ENCODE measurements around the gene STAT3. TPM values are rescaled to one million over a fixed set of nuclear protein-coding genes. Genes with fewer than 3 reads are reported as not detected.

Gene STAT3
- total and polyA plus RNA-seq, 9 of the 15 experiments (the other 6 are each of a cell fraction or from before 2014, with no cell fraction given) = 90.0 to 179 (median 114) TPM

DNA sequence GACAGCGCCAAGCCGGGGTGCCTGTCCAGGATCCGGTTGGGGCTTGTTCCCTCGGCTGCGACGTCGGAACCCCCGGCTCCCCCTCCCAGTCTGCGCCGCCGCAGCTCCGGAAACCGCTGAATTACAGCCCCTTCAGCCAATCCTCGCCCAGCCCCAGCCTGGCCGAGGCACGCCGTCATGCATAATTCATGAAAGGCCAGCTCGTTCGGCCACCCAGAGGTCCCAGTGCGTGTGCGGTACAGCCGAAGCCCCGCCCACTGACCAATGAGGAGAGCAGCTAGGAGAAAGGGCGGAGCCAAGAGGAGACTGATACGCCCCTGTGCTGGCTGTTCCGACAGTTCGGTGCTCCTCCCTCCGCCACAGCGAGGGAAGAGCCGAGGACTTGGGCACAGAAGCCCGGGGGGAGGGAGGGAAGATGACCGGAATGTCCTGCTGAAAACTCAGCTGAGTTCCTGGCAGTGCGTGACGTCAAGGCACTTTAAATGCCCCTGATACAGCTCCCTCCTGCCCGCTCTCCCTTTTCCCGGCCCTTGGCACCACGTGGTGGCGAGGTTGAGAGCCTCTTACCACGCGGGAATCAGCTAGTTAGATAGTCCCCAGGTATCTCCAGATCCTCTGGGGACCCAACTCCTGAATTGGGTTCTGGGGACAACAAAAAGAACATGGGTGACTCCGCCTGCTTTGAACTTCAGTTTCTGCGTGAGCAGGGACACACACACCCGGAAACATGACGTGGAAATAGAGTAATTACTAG is at the start of gene STAT3 (continued):
- TF ChIP-seq, protein P1, sequence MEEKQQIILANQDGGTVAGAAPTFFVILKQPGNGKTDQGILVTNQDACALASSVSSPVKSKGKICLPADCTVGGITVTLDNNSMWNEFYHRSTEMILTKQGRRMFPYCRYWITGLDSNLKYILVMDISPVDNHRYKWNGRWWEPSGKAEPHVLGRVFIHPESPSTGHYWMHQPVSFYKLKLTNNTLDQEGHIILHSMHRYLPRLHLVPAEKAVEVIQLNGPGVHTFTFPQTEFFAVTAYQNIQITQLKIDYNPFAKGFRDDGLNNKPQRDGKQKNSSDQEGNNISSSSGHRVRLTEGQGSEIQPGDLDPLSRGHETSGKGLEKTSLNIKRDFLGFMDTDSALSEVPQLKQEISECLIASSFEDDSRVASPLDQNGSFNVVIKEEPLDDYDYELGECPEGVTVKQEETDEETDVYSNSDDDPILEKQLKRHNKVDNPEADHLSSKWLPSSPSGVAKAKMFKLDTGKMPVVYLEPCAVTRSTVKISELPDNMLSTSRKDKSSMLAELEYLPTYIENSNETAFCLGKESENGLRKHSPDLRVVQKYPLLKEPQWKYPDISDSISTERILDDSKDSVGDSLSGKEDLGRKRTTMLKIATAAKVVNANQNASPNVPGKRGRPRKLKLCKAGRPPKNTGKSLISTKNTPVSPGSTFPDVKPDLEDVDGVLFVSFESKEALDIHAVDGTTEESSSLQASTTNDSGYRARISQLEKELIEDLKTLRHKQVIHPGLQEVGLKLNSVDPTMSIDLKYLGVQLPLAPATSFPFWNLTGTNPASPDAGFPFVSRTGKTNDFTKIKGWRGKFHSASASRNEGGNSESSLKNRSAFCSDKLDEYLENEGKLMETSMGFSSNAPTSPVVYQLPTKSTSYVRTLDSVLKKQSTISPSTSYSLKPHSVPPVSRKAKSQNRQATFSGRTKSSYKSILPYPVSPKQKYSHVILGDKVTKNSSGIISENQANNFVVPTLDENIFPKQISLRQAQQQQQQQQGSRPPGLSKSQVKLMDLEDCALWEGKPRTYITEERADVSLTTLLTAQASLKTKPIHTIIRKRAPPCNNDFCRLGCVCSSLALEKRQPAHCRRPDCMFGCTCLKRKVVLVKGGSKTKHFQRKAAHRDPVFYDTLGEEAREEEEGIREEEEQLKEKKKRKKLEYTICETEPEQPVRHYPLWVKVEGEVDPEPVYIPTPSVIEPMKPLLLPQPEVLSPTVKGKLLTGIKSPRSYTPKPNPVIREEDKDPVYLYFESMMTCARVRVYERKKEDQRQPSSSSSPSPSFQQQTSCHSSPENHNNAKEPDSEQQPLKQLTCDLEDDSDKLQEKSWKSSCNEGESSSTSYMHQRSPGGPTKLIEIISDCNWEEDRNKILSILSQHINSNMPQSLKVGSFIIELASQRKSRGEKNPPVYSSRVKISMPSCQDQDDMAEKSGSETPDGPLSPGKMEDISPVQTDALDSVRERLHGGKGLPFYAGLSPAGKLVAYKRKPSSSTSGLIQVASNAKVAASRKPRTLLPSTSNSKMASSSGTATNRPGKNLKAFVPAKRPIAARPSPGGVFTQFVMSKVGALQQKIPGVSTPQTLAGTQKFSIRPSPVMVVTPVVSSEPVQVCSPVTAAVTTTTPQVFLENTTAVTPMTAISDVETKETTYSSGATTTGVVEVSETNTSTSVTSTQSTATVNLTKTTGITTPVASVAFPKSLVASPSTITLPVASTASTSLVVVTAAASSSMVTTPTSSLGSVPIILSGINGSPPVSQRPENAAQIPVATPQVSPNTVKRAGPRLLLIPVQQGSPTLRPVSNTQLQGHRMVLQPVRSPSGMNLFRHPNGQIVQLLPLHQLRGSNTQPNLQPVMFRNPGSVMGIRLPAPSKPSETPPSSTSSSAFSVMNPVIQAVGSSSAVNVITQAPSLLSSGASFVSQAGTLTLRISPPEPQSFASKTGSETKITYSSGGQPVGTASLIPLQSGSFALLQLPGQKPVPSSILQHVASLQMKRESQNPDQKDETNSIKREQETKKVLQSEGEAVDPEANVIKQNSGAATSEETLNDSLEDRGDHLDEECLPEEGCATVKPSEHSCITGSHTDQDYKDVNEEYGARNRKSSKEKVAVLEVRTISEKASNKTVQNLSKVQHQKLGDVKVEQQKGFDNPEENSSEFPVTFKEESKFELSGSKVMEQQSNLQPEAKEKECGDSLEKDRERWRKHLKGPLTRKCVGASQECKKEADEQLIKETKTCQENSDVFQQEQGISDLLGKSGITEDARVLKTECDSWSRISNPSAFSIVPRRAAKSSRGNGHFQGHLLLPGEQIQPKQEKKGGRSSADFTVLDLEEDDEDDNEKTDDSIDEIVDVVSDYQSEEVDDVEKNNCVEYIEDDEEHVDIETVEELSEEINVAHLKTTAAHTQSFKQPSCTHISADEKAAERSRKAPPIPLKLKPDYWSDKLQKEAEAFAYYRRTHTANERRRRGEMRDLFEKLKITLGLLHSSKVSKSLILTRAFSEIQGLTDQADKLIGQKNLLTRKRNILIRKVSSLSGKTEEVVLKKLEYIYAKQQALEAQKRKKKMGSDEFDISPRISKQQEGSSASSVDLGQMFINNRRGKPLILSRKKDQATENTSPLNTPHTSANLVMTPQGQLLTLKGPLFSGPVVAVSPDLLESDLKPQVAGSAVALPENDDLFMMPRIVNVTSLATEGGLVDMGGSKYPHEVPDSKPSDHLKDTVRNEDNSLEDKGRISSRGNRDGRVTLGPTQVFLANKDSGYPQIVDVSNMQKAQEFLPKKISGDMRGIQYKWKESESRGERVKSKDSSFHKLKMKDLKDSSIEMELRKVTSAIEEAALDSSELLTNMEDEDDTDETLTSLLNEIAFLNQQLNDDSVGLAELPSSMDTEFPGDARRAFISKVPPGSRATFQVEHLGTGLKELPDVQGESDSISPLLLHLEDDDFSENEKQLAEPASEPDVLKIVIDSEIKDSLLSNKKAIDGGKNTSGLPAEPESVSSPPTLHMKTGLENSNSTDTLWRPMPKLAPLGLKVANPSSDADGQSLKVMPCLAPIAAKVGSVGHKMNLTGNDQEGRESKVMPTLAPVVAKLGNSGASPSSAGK (IDR thresholded peaks at IDR 0.05) = peak; percentile 54
- TF ChIP-seq REST (IDR thresholded peaks at IDR 0.05; ENCODE audit: borderline replicate concordance) (peak; percentile 98), REST (CRISPR knock-in tag; IDR thresholded peaks at IDR 0.05; ENCODE audit: low read depth) (no peak), ZNF707 (CRISPR knock-in tag; conservative IDR thresholded peaks at IDR 0.05) (no peak), FOXA1 (IDR thresholded peaks at IDR 0.05; ENCODE audit: borderline replicate concordance) (no peak), SOX6 (IDR thresholded peaks at IDR 0.05) (peak; percentile 77), ELF2 (CRISPR knock-in tag; IDR thresholded peaks at IDR 0.05) (0 out of 2 replicates have a peak, but pooled peaks have one; percentile 9), GATA2 (CRISPR knock-in tag; IDR thresholded peaks at IDR 0.05) (no peak)
